Mesenchymal stem cell (in vitro differentiated cells and primary cell): ENCODE data around the gene WNT3A. TPM values are rescaled to one million over a fixed set of nuclear protein-coding genes. Genes with fewer than 3 reads are reported as not detected.

Source experiments
- DNase-seq: peaks from one replicate; pipeline ENCODE4 v3.0.0-alpha.2; 2013
- H2AFZ ChIP-seq: one replicate; pipeline ENCODE4 v1.6.1; 2013; ENCODE audit warnings: low read depth, mild to moderate bottlenecking, control low read depth, inconsistent platforms, low read length, moderate library complexity
- H2AK5ac ChIP-seq: 2 replicates; pipeline ENCODE4 v1.6.1; 2013; ENCODE audit warnings: low read length, moderate library complexity, mild to moderate bottlenecking, inconsistent platforms; ENCODE audit not compliant: severe bottlenecking
- H2BK120ac ChIP-seq: one replicate; pipeline ENCODE4 v1.6.1; 2013; ENCODE audit warnings: low read depth, mild to moderate bottlenecking, inconsistent platforms, low read length, moderate library complexity
- H2BK12ac ChIP-seq, 2 experiments: one replicate each; pipeline ENCODE4 v1.6.1; 2013; ENCODE audit warnings: inconsistent platforms in 2 of 2, low read length in 2 of 2, mild to moderate bottlenecking in 2 of 2, moderate library complexity in 2 of 2, control low read depth in 1 of 2
- H2BK15ac ChIP-seq: one replicate; pipeline ENCODE4 v1.6.1; 2013; ENCODE audit warnings: mild to moderate bottlenecking, low read depth, inconsistent platforms; ENCODE audit not compliant: poor library complexity, severe bottlenecking
- H2BK5ac ChIP-seq: 2 replicates; pipeline ENCODE4 v1.6.1; 2013; ENCODE audit warnings: low read depth, mild to moderate bottlenecking, low read length, control low read depth, inconsistent platforms; ENCODE audit not compliant: poor library complexity, severe bottlenecking
- H3K14ac ChIP-seq, 2 experiments: one replicate each; pipeline ENCODE4 v1.6.1; 2013; ENCODE audit warnings: inconsistent platforms in 2 of 2, low read length in 2 of 2, control low read depth in 1 of 2, mild to moderate bottlenecking in 1 of 2, moderate library complexity in 1 of 2
- H3K18ac ChIP-seq, 2 experiments: one replicate each; pipeline ENCODE4 v1.6.1; 2013; ENCODE audit warnings: inconsistent platforms in 2 of 2, low read length in 2 of 2, control low read depth in 1 of 2, low read depth in 1 of 2, mild to moderate bottlenecking in 1 of 2
- H3K23ac ChIP-seq, 2 experiments: one replicate each; pipeline ENCODE4 v1.6.1; 2013; ENCODE audit warnings: inconsistent platforms in 2 of 2, low read length in 2 of 2, mild to moderate bottlenecking in 2 of 2, moderate library complexity in 2 of 2, control low read depth in 1 of 2
- H3K27ac ChIP-seq: 2 replicates; pipeline ENCODE4 v1.5.1; 2013; ENCODE audit warnings: mild to moderate bottlenecking, moderate library complexity, low read length, control low read depth, inconsistent platforms; ENCODE audit not compliant: poor library complexity, severe bottlenecking
- H3K27me3 ChIP-seq, 2 experiments: 2 replicates each; pipeline versions ENCODE4 v1.6.1 to v1.7.0; 2013; ENCODE audit warnings: low read length in 2 of 2, mild to moderate bottlenecking in 2 of 2, moderate library complexity in 2 of 2, control low read depth in 1 of 2, inconsistent platforms in 1 of 2; ENCODE audit not compliant: control insufficient read depth in 1 of 2, insufficient read depth in 1 of 2
- H3K36me3 ChIP-seq, 2 experiments: 2 replicates each; pipeline versions ENCODE4 v1.6.1 to v1.7.0; 2013; ENCODE audit warnings: low read length in 2 of 2, control low read depth in 1 of 2, inconsistent platforms in 1 of 2, low read depth in 1 of 2, mild to moderate bottlenecking in 1 of 2; ENCODE audit not compliant: insufficient read depth in 2 of 2, control insufficient read depth in 1 of 2
- H3K4ac ChIP-seq, 2 experiments: one replicate each; pipeline ENCODE4 v1.6.1; 2013; ENCODE audit warnings: inconsistent platforms in 2 of 2, low read length in 2 of 2, mild to moderate bottlenecking in 2 of 2, moderate library complexity in 2 of 2, control low read depth in 1 of 2, low read depth in 1 of 2
- H3K4me1 ChIP-seq: 2 replicates; pipeline ENCODE4 v1.6.1; 2013; ENCODE audit warnings: low read depth, low read length, control low read depth; ENCODE audit not compliant: control insufficient read depth, insufficient read depth
- H3K4me2 ChIP-seq: 2 replicates; pipeline ENCODE4 v1.6.1; 2013; ENCODE audit warnings: low read length, mild to moderate bottlenecking, inconsistent platforms; ENCODE audit not compliant: poor library complexity, severe bottlenecking
- H3K4me3 ChIP-seq, 2 experiments: 2 replicates each; pipeline versions ENCODE4 v1.5.1 to v1.7.0; 2013; ENCODE audit warnings: low read length in 2 of 2, mild to moderate bottlenecking in 2 of 2, control low read depth in 1 of 2, low read depth in 1 of 2; ENCODE audit not compliant: insufficient read depth in 1 of 2
- H3K79me1 ChIP-seq: replicated peaks from 2 replicates; pipeline ENCODE4 v1.6.1; 2013; ENCODE audit warnings: mild to moderate bottlenecking, control low read depth, low read length, inconsistent platforms; ENCODE audit not compliant: poor library complexity, severe bottlenecking
- H3K9ac ChIP-seq: 2 replicates; pipeline ENCODE4 v1.7.0; 2013; ENCODE audit warnings: mild to moderate bottlenecking, low read length, moderate library complexity
- H3K9me3 ChIP-seq: 2 replicates; pipeline ENCODE4 v1.7.0; 2013; ENCODE audit warnings: mild to moderate bottlenecking, low read length; ENCODE audit not compliant: control insufficient read depth
- H4K8ac ChIP-seq: one replicate; pipeline ENCODE4 v1.6.1; 2013; ENCODE audit warnings: inconsistent platforms, mild to moderate bottlenecking, low read length, moderate library complexity
- H4K91ac ChIP-seq: one replicate; pipeline ENCODE4 v1.6.1; 2013; ENCODE audit warnings: mild to moderate bottlenecking, low read length, inconsistent platforms
- WGBS: methylation state at CpG from one replicate; pipeline ENCODE4 v1.1.7; 2013; ENCODE audit warnings: mixed read lengths; 5-methylcytosine and 5-hydroxymethylcytosine counted together
- polyA plus RNA-seq, 2 experiments: library from polyadenylated mRNA; stranded (reverse); fragments of 200-250 nt; gene quantifications; one replicate each; pipeline ENCODE4 v1.2.3, GENCODE V29; 2013

The WNT3A gene
- not detected for polyA plus RNA-seq (2013, experiment 1 of 2)
- polyA plus RNA-seq (2013, experiment 2 of 2) = not detected

DNA sequence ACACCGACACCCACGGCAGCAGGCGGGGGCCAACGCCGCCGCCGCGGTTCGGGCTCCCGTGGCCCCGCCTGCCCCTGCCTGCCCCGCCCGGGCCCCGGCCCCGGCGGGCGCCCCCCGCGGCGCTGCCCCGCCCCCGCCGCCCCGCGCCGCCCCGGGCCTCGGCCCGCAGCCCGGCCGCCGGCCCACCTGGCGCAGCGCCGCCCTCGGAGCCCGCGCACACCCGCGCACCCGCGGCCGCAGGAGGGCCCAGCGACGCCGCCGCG lies at the start of gene WNT3A:
TSS of gene WNT3A (plus strand) at position 213 of the 263 bp plus-strand sequence. CDS start 131 bp downstream, outside the sequence.
- Histone ChIP-seq H3K23ac (no peak within 1 kb of the TSS), H3K4me1 (peaks cover 16% of the 10 kb centered on the region), H3K27ac (no peak within 1 kb of the TSS), H4K91ac (no peak within 1 kb of the TSS), H2AFZ (no peak within 1 kb of the TSS), H3K9me3 (no peaks in the 10 kb centered on the region), H3K4me3 (no peak within 1 kb of the TSS), H2BK12ac (no peak within 1 kb of the TSS), H2BK5ac (no peak within 1 kb of the TSS), H3K27me3 (peaks cover 90 to 96% of the 10 kb centered on the region in 2 experiments), H3K79me1 (no peaks in the 10 kb centered on the region), H2BK120ac (no peak within 1 kb of the TSS), H3K4ac (no peak within 1 kb of the TSS), H2AK5ac (no peak within 1 kb of the TSS), H4K8ac (no peak within 1 kb of the TSS), H2BK15ac (no peak within 1 kb of the TSS), H3K18ac (no peak within 1 kb of the TSS), H3K36me3 (no peaks in the 10 kb centered on the region), H3K9ac (no peak within 1 kb of the TSS), H3K14ac (no peak within 1 kb of the TSS), H3K4me2 (peak within 1 kb of the TSS; percentile 18)
- 2% methylated on average over 16 of the region's 48 CpGs for WGBS
- no peak for DNase-seq

- Histone ChIP-seq H3K4ac (no peak overlapping the region), H2BK5ac (no peak overlapping the region), H3K14ac (no peak overlapping the region), H2AK5ac (no peak overlapping the region), H2BK15ac (no peak overlapping the region), H3K23ac (no peak overlapping the region), H3K79me1 (no peaks in the 10 kb centered on the region), H3K18ac (no peak overlapping the region), H2AFZ (no peak overlapping the region), H3K27me3 (peaks cover 5 to 11% of the 10 kb centered on the region in 2 experiments), H4K91ac (no peak overlapping the region), H3K4me3 (no peak overlapping the region), H3K9ac (no peak overlapping the region), H3K9me3 (no peaks in the 10 kb centered on the region), H3K27ac (no peak overlapping the region), H3K4me2 (no peak overlapping the region), H2BK120ac (no peak overlapping the region), H3K36me3 (no peaks in the 10 kb centered on the region), H3K4me1 (peaks cover 3% of the 10 kb centered on the region), H4K8ac (no peak overlapping the region), H2BK12ac (no peak overlapping the region)
- no peak for DNase-seq
- WGBS = 61% methylated on average over 2 of the region's 2 CpGs
Observed at GRCh38 chr1:227958617-227959324, 48.0 kb upstream of the WNT3A start.

DNA sequence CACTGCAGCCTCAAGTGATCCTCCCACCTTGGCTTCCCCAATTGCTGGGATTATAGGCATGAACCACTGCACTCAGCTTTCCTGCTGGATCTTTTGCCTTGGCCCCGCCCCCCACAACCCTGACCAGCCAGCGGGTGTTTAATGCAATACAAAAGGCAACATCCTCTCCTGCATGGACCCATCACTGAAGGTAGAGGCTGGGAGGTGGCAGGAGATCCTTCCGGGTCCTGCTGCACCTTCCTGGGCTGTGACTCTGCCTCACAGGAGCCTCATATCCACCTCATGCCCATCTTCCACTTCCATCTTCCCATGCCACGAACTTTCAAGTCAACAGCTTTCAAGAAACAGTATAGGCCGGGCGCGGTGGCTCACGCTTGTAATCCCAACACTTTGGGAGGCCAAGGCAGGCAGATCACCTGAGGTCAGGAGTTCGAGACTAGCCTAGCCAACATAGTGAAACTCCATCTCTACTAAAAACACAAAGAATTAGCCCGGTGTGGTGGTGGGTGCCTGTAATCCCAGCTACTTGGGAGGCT lies 47.4 kb upstream of the WNT3A start:
- H3K4me1 ChIP-seq = no peaks in the 10 kb centered on the region
- H4K91ac ChIP-seq = no peak overlapping the region
- no peaks in the 10 kb centered on the region for H3K79me1 ChIP-seq
- H2BK120ac ChIP-seq = no peak overlapping the region
- H3K14ac ChIP-seq = no peak overlapping the region
- H2AK5ac ChIP-seq = no peak overlapping the region
- H3K4ac ChIP-seq = no peak overlapping the region
- H2AFZ ChIP-seq = no peak overlapping the region
- no peak overlapping the region for H2BK15ac ChIP-seq
- no peaks in the 10 kb centered on the region for H3K9me3 ChIP-seq
- no peak overlapping the region for H2BK12ac ChIP-seq
- no peak overlapping the region for H3K23ac ChIP-seq
- H3K27me3 ChIP-seq = peaks cover 5 to 11% of the 10 kb centered on the region in 2 experiments
- H3K27ac ChIP-seq = no peak overlapping the region
- DNase-seq = no peak
- H3K9ac ChIP-seq = no peak overlapping the region
- no peak overlapping the region for H2BK5ac ChIP-seq
- H3K36me3 ChIP-seq = no peaks in the 10 kb centered on the region
- no peak overlapping the region for H4K8ac ChIP-seq
- WGBS = 83% methylated on average over 10 of the region's 10 CpGs
- H3K18ac ChIP-seq = no peak overlapping the region
- no peak overlapping the region for H3K4me2 ChIP-seq
- H3K4me3 ChIP-seq = no peak overlapping the region

DNA sequence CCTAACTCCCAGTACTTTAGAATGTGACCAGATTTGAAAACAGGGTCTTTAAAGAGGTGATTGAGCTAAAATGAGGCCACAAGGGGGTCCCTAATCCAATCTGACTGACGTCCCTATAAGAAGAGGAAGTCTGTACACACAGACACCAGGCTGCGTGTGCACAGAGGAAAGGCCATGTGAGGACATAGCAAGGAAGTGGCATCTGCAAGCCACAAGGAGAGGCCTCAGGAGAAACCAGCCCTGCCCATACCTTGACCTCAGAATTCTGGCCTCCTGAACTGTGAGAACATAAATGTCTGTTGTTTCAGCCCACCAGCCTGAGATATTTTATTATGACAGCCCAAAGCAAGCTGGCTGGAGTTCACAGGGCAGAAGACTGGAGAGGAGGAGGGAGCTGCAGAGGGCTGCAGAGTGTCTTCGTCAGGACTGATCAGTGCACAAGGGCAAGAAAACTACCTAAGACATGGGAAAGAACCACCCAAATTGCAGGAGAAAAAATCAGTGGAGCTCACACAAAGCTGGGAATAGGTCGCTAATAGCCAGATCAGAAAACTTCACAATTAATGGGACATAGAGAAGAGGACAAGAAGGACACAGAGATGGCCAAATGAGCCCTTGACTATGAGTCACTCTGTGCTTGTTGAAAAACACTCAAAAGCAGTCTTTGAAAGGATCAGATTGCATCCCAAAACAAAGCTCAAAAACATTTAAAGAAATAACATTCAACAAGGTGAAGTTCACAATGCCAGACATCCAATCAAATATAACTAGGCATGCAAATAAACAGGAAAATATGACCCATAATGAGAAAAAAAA lies 44.9 kb upstream of the WNT3A start:
- H3K27me3 ChIP-seq = peaks cover 0 to 5% of the 10 kb centered on the region in 2 experiments
- H2AFZ ChIP-seq = no peak overlapping the region
- H3K27ac ChIP-seq = no peak overlapping the region
- no peaks in the 10 kb centered on the region for H3K9me3 ChIP-seq
- no peak overlapping the region for H4K91ac ChIP-seq
- no peak overlapping the region for H2BK15ac ChIP-seq
- no peak for DNase-seq
- H3K9ac ChIP-seq = no peak overlapping the region
- 41% methylated on average over 4 of the region's 4 CpGs for WGBS
- no peak overlapping the region for H3K18ac ChIP-seq
- H2BK5ac ChIP-seq = no peak overlapping the region
- no peaks in the 10 kb centered on the region for H3K79me1 ChIP-seq
- H4K8ac ChIP-seq = no peak overlapping the region
- H3K4me3 ChIP-seq = no peak overlapping the region
- H2AK5ac ChIP-seq = no peak overlapping the region
- H3K4me1 ChIP-seq = no peaks in the 10 kb centered on the region
- no peak overlapping the region for H2BK120ac ChIP-seq
- H3K36me3 ChIP-seq = no peaks in the 10 kb centered on the region
- no peak overlapping the region for H2BK12ac ChIP-seq
- no peak overlapping the region for H3K14ac ChIP-seq
- H3K4me2 ChIP-seq = no peak overlapping the region
- H3K4ac ChIP-seq = no peak overlapping the region
- no peak overlapping the region for H3K23ac ChIP-seq
